Karpas-422 (cell line): ENCODE data around the gene MYADML2. TPM values are rescaled to one million over a fixed set of nuclear protein-coding genes. Genes with fewer than 3 reads are reported as not detected.

ENCODE experiments used
- DNase-seq: peaks from one replicate; pipeline ENCODE4 v3.0.0-alpha.2; 2015
- H2AFZ ChIP-seq: fragments of 200-600 bp; sonication (generic); 2 replicates; pipeline ENCODE4 v1.6.1; 2014; ENCODE audit warnings: antibody characterized with exemption, low read length, mixed read lengths
- H3K27ac ChIP-seq: fragments of 200-600 bp; sonication (generic); 2 replicates; pipeline ENCODE4 v1.5.1; 2014; ENCODE audit warnings: mild to moderate bottlenecking, low read length, moderate library complexity
- H3K27me3 ChIP-seq: fragments of 200-600 bp; sonication (generic); 2 replicates; pipeline ENCODE4 v1.6.1; 2014; ENCODE audit warnings: low read length, mixed read lengths
- H3K36me3 ChIP-seq: fragments of 200-600 bp; sonication (generic); 2 replicates; pipeline ENCODE4 v1.6.1; 2014; ENCODE audit warnings: low read length, mixed read lengths; ENCODE audit not compliant: insufficient read depth
- H3K4me1 ChIP-seq: fragments of 200-600 bp; sonication (generic); 2 replicates; pipeline ENCODE4 v1.6.1; 2014; ENCODE audit warnings: mild to moderate bottlenecking, low read length, mixed read lengths
- H3K4me2 ChIP-seq: fragments of 200-600 bp; sonication (generic); 2 replicates; pipeline ENCODE4 v1.6.1; 2014; ENCODE audit warnings: low read length, low read depth, mild to moderate bottlenecking; ENCODE audit not compliant: poor library complexity, severe bottlenecking
- H3K4me3 ChIP-seq: fragments of 200-600 bp; sonication (generic); 2 replicates; pipeline ENCODE4 v1.5.1; 2014; ENCODE audit warnings: mild to moderate bottlenecking, antibody characterized with exemption, low read length, mixed read lengths
- H3K79me2 ChIP-seq: fragments of 200-600 bp; sonication (generic); 2 replicates; pipeline ENCODE4 v1.6.1; 2014; ENCODE audit warnings: mild to moderate bottlenecking, low read length, mixed read lengths
- H3K9ac ChIP-seq: fragments of 200-600 bp; sonication (generic); 2 replicates; pipeline ENCODE4 v1.6.0; 2014; ENCODE audit warnings: low read length
- H3K9me2 ChIP-seq: fragments of 200-600 bp; sonication (generic), shearing (Covaris generic); replicated peaks from 2 replicates; pipeline ENCODE4 v1.6.0; 2014; ENCODE audit warnings: mild to moderate bottlenecking, low read length, moderate library complexity; ENCODE audit not compliant: insufficient read depth
- H3K9me3 ChIP-seq: fragments of 300-700, 200-600 bp; sonication (generic); 2 replicates; pipeline ENCODE4 v1.6.1; 2014; ENCODE audit warnings: low read length, mixed read lengths
- H4K20me1 ChIP-seq: fragments of 200-600 bp; sonication (generic); 2 replicates; pipeline ENCODE4 v1.6.1; 2014; ENCODE audit warnings: mild to moderate bottlenecking, antibody characterized with exemption, low read length, low read depth; ENCODE audit not compliant: insufficient read depth
- total RNA-seq: library from RNA; depleted of rRNA; stranded (reverse); fragments of >200 nt; shearing (Covaris generic); gene quantifications from 2 replicates; pipeline ENCODE4 v1.2.3, GENCODE V29; 2014; ENCODE audit warnings: low replicate concordance

Gene MYADML2
- total RNA-seq, 1 experiment from 2014 or later, result not detected

DNA sequence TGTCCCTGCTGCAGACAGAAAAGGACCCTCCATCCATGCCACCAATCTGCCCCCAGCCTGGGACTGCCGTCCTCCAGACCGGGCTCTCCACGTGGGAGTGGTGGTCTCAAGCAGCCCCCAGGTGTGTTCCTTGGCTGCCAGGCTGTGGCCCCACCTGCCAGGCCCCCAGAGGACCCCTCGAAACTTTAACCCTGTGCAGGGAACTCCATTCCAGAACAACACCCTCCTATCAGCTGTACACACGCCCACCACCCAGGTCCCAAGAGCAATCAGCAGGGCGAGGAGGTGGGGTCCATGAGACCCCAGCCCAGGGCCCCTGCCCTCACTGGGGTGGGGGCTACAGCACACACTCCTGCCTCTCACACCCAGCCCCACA lies 11.3 kb downstream of the MYADML2 start:
- no peak overlapping the region for H3K4me2 ChIP-seq
- H4K20me1 ChIP-seq, result no peaks in the 10 kb centered on the region
- H3K79me2 ChIP-seq, result no peaks in the 10 kb centered on the region
- H3K9me2 ChIP-seq, result no peaks in the 10 kb centered on the region
- no peak overlapping the region for H2AFZ ChIP-seq
- no peak for DNase-seq
- H3K4me3 ChIP-seq, result no peak overlapping the region
- no peaks in the 10 kb centered on the region for H3K27me3 ChIP-seq
- no peak overlapping the region for H3K27ac ChIP-seq
- H3K4me1 ChIP-seq, result no peaks in the 10 kb centered on the region
- H3K36me3 ChIP-seq, result no peaks in the 10 kb centered on the region
- H3K9ac ChIP-seq, result no peak overlapping the region
- no peaks in the 10 kb centered on the region for H3K9me3 ChIP-seq

DNA sequence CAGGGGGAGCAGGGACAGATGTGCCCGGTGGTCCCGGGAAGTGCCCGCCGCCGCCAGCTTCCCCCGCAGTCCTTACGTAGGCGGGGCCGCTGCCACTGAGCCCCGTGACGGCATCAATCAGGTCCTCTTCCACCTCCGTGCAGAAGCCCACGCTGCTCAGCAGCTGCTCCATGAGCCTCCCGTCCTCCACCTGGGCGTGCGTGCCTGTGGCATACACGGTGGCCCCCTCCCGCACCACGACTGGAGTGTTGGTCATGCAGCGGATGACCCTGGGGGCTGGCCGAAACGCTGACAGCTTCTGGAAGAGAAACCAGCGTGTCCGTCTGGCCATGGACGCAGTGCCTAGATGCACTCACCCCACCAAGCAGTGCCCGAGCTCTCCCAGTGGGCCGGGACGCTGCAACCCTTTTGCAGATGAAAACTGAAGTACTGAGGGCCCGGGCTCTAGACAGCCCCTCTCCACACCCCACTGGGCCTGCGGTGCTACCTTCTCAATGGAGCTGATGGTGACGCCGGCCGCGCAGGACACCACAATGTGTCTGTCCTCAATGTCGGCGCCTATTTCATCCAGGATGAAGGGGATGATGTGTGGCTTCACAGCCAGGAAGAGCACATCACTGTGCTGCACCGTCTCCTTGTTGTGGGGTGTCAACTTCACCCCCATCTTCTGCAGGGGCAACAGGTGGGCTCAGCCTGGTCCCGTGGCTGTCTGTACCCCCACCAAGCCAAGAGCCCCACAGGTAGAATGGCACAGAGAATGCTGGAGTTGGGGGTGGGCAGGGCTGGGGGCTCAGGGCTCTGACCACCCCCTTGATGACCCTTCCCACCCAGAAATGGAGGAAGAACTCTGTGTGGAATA lies 12.0 kb downstream of the MYADML2 start:
- H3K27ac ChIP-seq, result no peak overlapping the region
- no peaks in the 10 kb centered on the region for H3K4me1 ChIP-seq
- no peaks in the 10 kb centered on the region for H3K27me3 ChIP-seq
- no peak overlapping the region for H2AFZ ChIP-seq
- no peak for DNase-seq
- H3K79me2 ChIP-seq, result no peaks in the 10 kb centered on the region
- H3K4me2 ChIP-seq, result no peak overlapping the region
- no peaks in the 10 kb centered on the region for H4K20me1 ChIP-seq
- H3K4me3 ChIP-seq, result no peak overlapping the region
- H3K9ac ChIP-seq, result no peak overlapping the region
- no peaks in the 10 kb centered on the region for H3K9me2 ChIP-seq
- H3K9me3 ChIP-seq, result no peaks in the 10 kb centered on the region
- no peaks in the 10 kb centered on the region for H3K36me3 ChIP-seq

DNA sequence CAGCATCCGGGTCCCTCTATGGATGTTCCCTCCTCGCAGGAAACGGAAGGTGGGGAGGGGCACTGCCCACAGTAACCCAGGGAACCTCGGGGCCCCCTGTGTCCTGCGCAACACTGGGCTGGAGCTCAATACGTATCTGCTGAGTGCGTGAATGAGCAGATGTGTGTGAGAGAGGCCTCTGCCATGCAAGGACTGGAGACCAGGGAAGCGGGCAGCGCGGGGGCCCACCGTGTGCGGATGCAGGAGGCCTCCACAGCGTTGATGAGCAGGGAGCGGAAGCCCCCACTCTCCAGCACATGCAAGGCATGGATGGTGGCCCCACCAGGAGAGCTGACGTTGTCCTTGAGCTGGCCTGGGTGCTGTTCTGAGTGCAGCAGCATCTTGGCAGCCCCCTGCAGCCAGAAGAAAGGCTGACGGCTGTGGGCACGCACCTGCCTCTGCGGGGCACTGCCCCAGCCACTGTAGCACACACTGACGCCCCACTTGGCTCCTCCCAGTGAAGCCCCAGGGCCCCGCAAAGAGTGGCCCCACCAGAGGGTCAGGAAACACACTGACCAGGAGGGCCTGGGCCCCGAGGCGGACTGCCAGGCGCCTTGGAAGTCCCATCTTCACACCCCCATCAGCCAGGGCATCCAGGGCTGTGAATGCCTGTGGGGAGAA lies 12.8 kb downstream of the MYADML2 start:
- H3K36me3 ChIP-seq, result no peaks in the 10 kb centered on the region
- no peaks in the 10 kb centered on the region for H3K79me2 ChIP-seq
- H3K9me3 ChIP-seq, result no peaks in the 10 kb centered on the region
- H3K4me3 ChIP-seq, result no peak overlapping the region
- no peak overlapping the region for H3K27ac ChIP-seq
- DNase-seq, result no peak
- H4K20me1 ChIP-seq, result no peaks in the 10 kb centered on the region
- no peak overlapping the region for H3K9ac ChIP-seq
- H3K9me2 ChIP-seq, result no peaks in the 10 kb centered on the region
- H3K27me3 ChIP-seq, result no peaks in the 10 kb centered on the region
- no peak overlapping the region for H3K4me2 ChIP-seq
- H3K4me1 ChIP-seq, result no peaks in the 10 kb centered on the region
- no peak overlapping the region for H2AFZ ChIP-seq

DNA sequence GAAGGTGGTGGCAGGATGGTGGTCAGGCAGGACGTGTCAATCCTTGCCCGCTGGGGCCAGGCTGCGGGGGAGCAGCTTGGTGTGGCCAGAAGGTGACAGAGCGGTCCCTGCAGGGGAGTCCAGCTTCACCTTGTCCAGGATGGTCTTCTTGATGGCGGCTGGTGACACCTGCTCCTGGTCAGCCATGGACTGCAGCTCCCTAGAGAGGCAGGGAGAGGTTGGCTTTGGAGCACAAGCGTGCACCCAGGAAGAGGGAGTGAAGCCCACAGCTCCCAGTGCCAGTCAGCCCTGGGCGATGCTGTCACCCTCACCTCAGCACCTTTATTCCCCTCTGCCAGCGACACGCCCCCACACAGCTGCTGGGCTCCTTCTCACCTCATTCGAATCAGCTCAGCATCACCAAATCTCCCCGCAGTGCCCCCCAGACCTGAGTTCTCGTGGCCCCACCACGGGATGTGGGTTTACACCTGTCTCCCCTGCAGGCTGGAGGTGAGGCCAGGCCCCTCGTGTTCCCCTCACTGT lies 13.8 kb downstream of the MYADML2 start:
- DNase-seq, result no peak
- Histone ChIP-seq H3K36me3 (no peaks in the 10 kb centered on the region), H3K27me3 (no peaks in the 10 kb centered on the region), H3K4me2 (no peak overlapping the region), H3K4me3 (no peak overlapping the region), H3K27ac (no peak overlapping the region), H3K4me1 (peaks cover 5% of the 10 kb centered on the region), H2AFZ (no peak overlapping the region), H3K79me2 (no peaks in the 10 kb centered on the region), H4K20me1 (no peaks in the 10 kb centered on the region), H3K9ac (no peak overlapping the region), H3K9me2 (no peaks in the 10 kb centered on the region), H3K9me3 (no peaks in the 10 kb centered on the region)

DNA sequence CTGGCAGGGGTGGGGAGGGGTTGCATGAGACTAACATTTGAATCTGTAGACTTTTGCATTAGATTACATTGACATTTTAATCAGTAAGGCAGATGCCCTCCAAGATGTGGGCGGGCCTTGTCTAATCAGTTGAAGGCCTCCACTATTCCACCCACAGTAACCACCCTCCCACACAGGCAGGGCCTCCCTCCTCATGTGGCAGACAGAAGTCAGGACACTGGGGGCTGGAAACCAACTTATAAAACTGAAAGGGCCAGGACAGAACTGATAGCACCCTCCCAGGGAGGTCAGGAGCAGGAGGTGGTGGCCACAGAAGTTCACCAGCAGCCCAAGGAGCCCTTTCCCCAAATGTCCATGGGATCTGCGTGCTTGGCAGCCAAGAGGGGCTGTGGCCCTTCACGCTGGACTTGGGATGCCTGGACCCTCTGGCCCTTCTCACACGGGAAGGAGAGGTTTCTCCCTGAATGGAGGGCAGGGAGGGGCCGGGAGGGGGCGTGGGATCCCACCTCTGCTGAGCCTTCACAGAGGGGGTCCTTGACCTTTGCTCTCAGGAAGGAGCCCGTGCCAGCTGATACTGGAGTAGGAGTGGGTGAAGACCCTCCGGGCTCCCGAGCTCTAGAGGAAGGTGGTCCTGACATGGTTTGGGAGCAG lies 14.6 kb downstream of the MYADML2 start:
- Histone ChIP-seq H3K27me3 (no peaks in the 10 kb centered on the region), H3K9ac (no peak overlapping the region), H4K20me1 (no peaks in the 10 kb centered on the region), H3K9me3 (no peaks in the 10 kb centered on the region), H2AFZ (no peak overlapping the region), H3K4me1 (peaks cover 8% of the 10 kb centered on the region), H3K4me2 (no peak overlapping the region), H3K79me2 (no peaks in the 10 kb centered on the region), H3K4me3 (no peak overlapping the region), H3K36me3 (no peaks in the 10 kb centered on the region), H3K27ac (no peak overlapping the region), H3K9me2 (no peaks in the 10 kb centered on the region)
- no peak for DNase-seq

DNA sequence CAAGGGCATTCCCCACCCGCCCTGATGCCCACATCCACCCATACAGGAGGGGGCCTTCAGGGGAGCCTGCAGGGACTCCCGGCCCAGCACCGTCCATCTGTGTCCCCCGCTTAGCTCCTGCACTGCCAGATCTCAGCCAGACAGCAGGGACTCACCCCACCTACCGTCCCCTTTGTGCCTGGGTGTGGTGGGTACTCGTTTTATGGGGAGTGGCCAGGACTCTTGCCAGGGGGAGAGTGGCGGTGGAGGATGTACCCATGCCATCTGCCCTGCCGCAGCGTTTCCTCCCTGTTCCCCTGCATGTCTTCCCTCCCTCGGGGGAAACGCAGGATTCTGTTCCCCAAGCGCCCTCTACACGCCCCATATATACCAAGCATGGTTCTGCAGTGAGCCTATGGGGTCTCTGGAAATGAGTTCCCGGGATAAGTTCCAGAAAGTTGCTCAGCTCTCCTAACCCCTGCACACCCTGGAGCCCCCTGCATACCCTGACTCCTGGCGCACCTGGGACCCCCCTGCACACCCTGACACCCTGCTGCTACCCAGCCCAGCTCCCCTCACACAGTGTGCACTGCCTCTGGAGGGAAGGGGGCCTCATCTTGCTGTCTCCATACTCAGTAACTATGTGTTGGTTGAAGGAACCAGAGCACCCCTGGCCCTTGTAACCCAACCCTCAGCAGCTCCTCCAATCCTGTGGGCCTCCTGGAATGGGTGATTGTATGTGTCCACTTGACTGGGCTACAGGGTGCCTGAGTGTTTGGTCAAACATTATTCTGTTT lies 15.3 kb downstream of the MYADML2 start:
- Histone ChIP-seq H3K27me3 (no peaks in the 10 kb centered on the region), H3K36me3 (no peaks in the 10 kb centered on the region), H2AFZ (no peak overlapping the region), H3K27ac (no peak overlapping the region), H3K9me3 (no peaks in the 10 kb centered on the region), H3K9ac (no peak overlapping the region), H3K79me2 (peaks cover 4% of the 10 kb centered on the region), H3K4me1 (peaks cover 8% of the 10 kb centered on the region), H3K4me3 (no peak overlapping the region), H3K4me2 (no peak overlapping the region), H3K9me2 (no peaks in the 10 kb centered on the region), H4K20me1 (no peaks in the 10 kb centered on the region)
- DNase-seq, result no peak

GRCh38 chr17:81931189-81931556 lies 15.9 kb downstream of the MYADML2 start:
- Histone ChIP-seq H3K9me3 (no peaks in the 10 kb centered on the region), H3K4me3 (no peak overlapping the region), H3K9ac (no peak overlapping the region), H3K4me1 (peaks cover 11% of the 10 kb centered on the region), H3K27me3 (no peaks in the 10 kb centered on the region), H3K79me2 (peaks cover 10% of the 10 kb centered on the region), H3K4me2 (no peak overlapping the region), H3K27ac (no peak overlapping the region), H2AFZ (no peak overlapping the region), H3K36me3 (no peaks in the 10 kb centered on the region), H4K20me1 (peaks cover 2% of the 10 kb centered on the region; the same call in 1 of the 2 replicates), H3K9me2 (no peaks in the 10 kb centered on the region)
- no peak for DNase-seq
